ENCODE results near the gene GIT2. TPM values are rescaled to one million over a fixed set of nuclear protein-coding genes. Genes with fewer than 3 reads are reported as not detected.

Gene GIT2
- total RNA-seq, 2 donors from 2014 or later, result 24.8 to 26.8 TPM

DNA sequence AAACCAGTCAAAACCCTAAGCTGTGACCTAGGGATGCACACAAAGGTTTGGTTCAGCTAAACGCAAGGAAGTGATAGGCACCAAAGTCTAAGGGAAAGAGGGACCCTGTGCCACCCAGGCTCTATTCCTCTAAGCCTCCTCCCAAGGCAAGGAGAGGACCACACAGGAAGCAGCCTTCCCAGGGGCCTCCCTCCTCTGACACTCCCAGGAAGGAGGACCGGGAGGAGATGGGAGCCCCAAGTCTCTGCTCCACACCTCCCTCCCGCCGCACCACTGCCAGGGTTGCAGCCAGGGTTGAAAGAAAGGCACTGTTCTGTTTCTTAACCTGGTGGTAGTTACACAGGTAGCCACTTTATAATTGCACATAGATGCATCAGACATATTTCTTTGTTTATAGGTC lies 74.2 kb downstream of the GIT2 start:
- Histone ChIP-seq H3K9me3 (no peaks in the 10 kb centered on the region), H3K36me3 (peaks cover 32% of the 10 kb centered on the region), H3K4me1 (no peaks in the 10 kb centered on the region), H3K27ac (no peak overlapping the region), H3K4me3 (no peak overlapping the region), H3K27me3 (no peaks in the 10 kb centered on the region)
- TF ChIP-seq, protein P1, sequence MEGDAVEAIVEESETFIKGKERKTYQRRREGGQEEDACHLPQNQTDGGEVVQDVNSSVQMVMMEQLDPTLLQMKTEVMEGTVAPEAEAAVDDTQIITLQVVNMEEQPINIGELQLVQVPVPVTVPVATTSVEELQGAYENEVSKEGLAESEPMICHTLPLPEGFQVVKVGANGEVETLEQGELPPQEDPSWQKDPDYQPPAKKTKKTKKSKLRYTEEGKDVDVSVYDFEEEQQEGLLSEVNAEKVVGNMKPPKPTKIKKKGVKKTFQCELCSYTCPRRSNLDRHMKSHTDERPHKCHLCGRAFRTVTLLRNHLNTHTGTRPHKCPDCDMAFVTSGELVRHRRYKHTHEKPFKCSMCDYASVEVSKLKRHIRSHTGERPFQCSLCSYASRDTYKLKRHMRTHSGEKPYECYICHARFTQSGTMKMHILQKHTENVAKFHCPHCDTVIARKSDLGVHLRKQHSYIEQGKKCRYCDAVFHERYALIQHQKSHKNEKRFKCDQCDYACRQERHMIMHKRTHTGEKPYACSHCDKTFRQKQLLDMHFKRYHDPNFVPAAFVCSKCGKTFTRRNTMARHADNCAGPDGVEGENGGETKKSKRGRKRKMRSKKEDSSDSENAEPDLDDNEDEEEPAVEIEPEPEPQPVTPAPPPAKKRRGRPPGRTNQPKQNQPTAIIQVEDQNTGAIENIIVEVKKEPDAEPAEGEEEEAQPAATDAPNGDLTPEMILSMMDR (IDR thresholded peaks at IDR 0.05), result no peak
- DNase-seq (ENCODE audit: low spot score), result no peak

DNA sequence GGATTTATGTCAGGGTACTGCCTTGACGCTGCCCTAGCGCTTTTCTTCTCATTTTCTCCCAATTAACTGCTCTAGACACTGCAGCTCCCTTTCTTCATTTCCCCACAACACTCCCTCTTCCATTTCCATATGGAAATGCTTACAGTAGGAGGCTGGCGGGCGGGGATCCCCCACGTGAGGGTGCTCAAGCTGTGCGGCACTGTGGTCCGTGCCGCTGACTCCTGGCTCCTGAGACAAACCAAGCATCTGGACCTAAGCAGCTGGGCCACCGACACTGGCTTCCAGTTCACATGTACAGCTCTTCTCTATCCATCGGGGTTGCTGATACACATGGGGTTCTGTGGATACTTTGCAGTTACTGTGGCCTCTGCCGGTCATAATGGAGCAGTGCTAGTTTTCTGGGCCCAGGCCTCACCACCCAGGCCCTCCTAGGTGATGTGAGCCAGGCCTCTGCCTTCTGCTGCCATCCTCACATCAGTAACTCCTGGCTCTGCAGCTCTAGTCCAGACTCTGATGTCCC lies 75.8 kb downstream of the GIT2 start:
- H3K9me3 ChIP-seq, result no peaks in the 10 kb centered on the region
- DNase-seq (ENCODE audit: low spot score), result no peak
- H3K4me3 ChIP-seq, result no peak overlapping the region
- TF ChIP-seq, protein P1 (IDR thresholded peaks at IDR 0.05), result no peak
- no peaks in the 10 kb centered on the region for H3K27me3 ChIP-seq
- peaks cover 44% of the 10 kb centered on the region for H3K36me3 ChIP-seq
- H3K4me1 ChIP-seq, result no peaks in the 10 kb centered on the region
- H3K27ac ChIP-seq, result no peak overlapping the region

DNA sequence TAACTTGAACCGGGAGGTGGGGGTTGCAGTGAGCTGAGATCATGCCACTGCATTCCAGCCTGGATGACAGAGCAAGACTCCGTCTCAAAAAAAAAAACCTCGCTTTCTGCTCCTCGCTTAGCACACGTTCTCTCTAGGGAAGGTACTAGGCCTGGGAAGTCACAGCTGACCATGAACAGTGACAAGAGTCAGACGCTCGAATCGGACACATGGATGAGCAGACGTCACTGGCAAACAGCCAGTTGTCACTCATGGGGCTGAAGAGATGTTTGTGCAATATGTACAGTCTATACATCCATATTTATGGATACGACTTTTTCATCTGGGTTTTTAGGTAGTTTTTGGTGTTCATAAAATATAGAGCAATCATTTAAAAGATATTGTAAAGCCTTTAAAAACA lies 76.7 kb downstream of the GIT2 start:
- Histone ChIP-seq H3K27me3 (no peaks in the 10 kb centered on the region), H3K27ac (no peak overlapping the region), H3K36me3 (peaks cover 52% of the 10 kb centered on the region), H3K4me1 (no peaks in the 10 kb centered on the region), H3K9me3 (no peaks in the 10 kb centered on the region), H3K4me3 (no peak overlapping the region)
- TF ChIP-seq, protein P1 (IDR thresholded peaks at IDR 0.05), result no peak
- DNase-seq (ENCODE audit: low spot score), result no peak

DNA sequence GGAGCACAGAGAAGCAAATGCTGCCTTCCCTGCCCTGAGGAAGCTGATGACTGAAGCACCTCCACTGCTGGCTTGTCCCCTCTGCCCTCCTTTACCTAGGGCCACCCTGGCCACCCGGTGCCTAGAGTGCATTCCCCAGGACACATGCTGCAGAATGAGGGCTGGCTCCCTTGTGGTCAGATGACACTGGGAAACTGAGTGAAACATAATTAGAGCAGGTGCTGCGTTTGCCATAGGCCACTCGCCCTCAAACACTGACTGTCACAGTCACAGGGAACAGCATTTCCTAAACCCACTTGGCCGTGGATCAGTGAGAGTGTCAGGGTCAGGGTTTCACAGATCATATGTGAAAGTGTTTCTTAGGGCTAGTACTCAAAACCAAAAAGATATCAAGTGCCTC lies 80.1 kb downstream of the GIT2 start:
- Histone ChIP-seq H3K36me3 (peaks cover 78% of the 10 kb centered on the region), H3K27me3 (no peaks in the 10 kb centered on the region), H3K27ac (no peak overlapping the region), H3K4me1 (no peaks in the 10 kb centered on the region), H3K9me3 (no peaks in the 10 kb centered on the region), H3K4me3 (no peak overlapping the region)
- DNase-seq (ENCODE audit: low spot score), result no peak
- TF ChIP-seq, protein P1 (IDR thresholded peaks at IDR 0.05), result no peak

DNA sequence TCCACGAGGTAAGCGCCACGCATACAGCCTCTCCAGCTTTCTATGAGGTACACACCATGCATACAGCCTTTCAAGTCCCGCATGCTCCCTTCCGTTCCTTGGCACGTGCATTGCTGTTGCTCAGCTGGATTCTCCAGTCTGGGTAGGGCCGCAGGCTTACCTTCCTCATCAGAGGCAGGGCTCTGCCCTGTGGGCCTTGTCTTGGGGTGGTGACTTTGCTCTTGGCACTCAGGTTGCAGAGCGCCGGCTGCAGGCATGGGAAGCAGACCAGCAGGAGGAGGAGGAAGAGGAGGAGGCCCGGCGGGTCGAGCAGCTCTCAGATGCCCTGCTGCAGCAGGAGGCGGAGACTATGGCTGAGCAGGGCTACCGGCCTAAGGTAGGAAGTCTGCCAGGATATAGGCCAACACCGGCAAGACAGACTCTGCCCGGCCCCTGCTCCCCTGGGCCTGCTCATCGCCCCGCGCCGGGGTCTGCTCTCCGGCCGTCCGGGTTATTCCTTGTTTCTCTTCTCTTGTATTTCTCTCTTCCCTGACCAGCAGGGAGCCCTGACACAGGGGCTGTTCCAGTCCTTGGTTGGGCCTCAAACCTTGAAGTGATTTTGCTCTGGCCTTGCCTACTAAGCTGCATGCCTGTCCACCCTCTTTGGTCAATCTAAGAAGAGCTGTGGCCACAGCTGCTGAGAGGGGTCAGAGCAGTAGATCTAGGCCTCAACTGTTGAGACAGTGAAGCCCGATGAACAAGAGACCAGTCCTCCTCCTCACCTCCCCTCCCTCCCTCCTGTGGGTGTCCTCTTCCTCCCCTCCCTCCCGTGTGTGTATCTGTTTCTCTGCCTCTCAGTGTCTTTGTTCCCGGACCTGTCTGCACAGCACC lies 80.8 kb downstream of the GIT2 start:
- Histone ChIP-seq H3K4me1 (no peaks in the 10 kb centered on the region), H3K27ac (no peak overlapping the region), H3K27me3 (no peaks in the 10 kb centered on the region), H3K36me3 (peaks cover 84% of the 10 kb centered on the region), H3K9me3 (no peaks in the 10 kb centered on the region), H3K4me3 (no peak overlapping the region)
- no peak for DNase-seq (ENCODE audit: low spot score)
- TF ChIP-seq, protein P1 (IDR thresholded peaks at IDR 0.05), result no peak

All from right atrium auricular region (tissue), 2 donors.